Thyroid gland (tissue), 4 donors: ENCODE measurements around the gene DCXR. TPM values are rescaled to one million over a fixed set of nuclear protein-coding genes. Genes with fewer than 3 reads are reported as not detected.

Source experiments
- DNase-seq, 2 donors: peaks; one replicate each; pipeline ENCODE4 v3.0.0-alpha.2; 2019
- H3K27ac ChIP-seq, 3 donors: fragments of 200-600 bp; sonication (generic); 1 replicate in 2 of 3; 2 replicates in 1 of 3; pipeline ENCODE4 v1.5.1; 2016 to 2019; ENCODE audit warnings: mild to moderate bottlenecking in 1 of 3, moderate library complexity in 1 of 3
- H3K27me3 ChIP-seq: fragments of 200-600 bp; sonication (generic); one replicate; pipeline ENCODE4 v1.5.1; 2019
- H3K36me3 ChIP-seq, 2 donors: fragments of 200-600 bp; sonication (generic); one replicate each; pipeline ENCODE4 v1.5.1; 2016 to 2019
- H3K4me1 ChIP-seq, 2 donors: fragments of 200-600 bp; sonication (generic); one replicate each; pipeline ENCODE4 v1.5.1; 2017 to 2019
- H3K4me3 ChIP-seq, 3 donors: fragments of 200-600 bp; sonication (generic); replicated peaks in 1 of 3; 1 replicate in 2 of 3; 2 replicates in 1 of 3; pipeline ENCODE4 v1.5.1; 2016; ENCODE audit warnings: mild to moderate bottlenecking in 1 of 3
- H3K9me3 ChIP-seq: fragments of 200-600 bp; sonication (generic); one replicate; pipeline ENCODE4 v1.5.1; 2017
- POLR2A ChIP-seq, 2 donors: fragments of 450-650 bp; IDR thresholded peaks; one replicate each; pipeline ENCODE4 v1.6.1; 2017; ENCODE audit warnings: antibody characterized with exemption in 2 of 2, mild to moderate bottlenecking in 2 of 2, moderate library complexity in 1 of 2
- WGBS, 2 donors: methylation state at CpG; one replicate each; pipeline ENCODE4 v1.1.5; 2017; 5-methylcytosine and 5-hydroxymethylcytosine counted together
- intact Hi-C: fragments of 100-400 bp; cut with DNase I; formaldehyde crosslinking; loops from one replicate; pipeline ENCODE4 v1.15.1; 2023
- total RNA-seq, 4 donors: library from RNA; depleted of rRNA; stranded (reverse); fragments of >200 nt; gene quantifications; one replicate each; pipeline ENCODE4 v1.2.3, GENCODE V29; 2016
- TF ChIP-seq, protein P1 (sequence below), 6 experiments: fragments of 200-600 bp in 3 of 6; fragments of 450-650 bp in 3 of 6; sonication (generic) in 3 of 6; IDR thresholded peaks; one replicate each; pipeline ENCODE4 v1.5.1; 2016 to 2019; ENCODE audit warnings: antibody characterized with exemption in 6 of 6, mild to moderate bottlenecking in 2 of 6, inconsistent platforms in 1 of 6, moderate library complexity in 1 of 6

DCXR gene
- total RNA-seq, 4 donors from 2014 or later, result 88.6 to 161 (median 114) TPM

GRCh38 chr17:82029990-82030469 lies 7.5 kb downstream of the DCXR start:
- H3K36me3 ChIP-seq, result no peaks in the 10 kb centered on the region
- no peak for DNase-seq
- no peak overlapping the region for H3K4me3 ChIP-seq
- WGBS, 2 donors, result 33 to 51% methylated on average over 15 to 23 of the region's 31 CpGs
- no peaks in the 10 kb centered on the region for H3K9me3 ChIP-seq
- no peaks in the 10 kb centered on the region for H3K27me3 ChIP-seq
- peaks cover 28 to 36% of the 10 kb centered on the region in 2 donors for H3K4me1 ChIP-seq
- TF ChIP-seq, protein P1, sequence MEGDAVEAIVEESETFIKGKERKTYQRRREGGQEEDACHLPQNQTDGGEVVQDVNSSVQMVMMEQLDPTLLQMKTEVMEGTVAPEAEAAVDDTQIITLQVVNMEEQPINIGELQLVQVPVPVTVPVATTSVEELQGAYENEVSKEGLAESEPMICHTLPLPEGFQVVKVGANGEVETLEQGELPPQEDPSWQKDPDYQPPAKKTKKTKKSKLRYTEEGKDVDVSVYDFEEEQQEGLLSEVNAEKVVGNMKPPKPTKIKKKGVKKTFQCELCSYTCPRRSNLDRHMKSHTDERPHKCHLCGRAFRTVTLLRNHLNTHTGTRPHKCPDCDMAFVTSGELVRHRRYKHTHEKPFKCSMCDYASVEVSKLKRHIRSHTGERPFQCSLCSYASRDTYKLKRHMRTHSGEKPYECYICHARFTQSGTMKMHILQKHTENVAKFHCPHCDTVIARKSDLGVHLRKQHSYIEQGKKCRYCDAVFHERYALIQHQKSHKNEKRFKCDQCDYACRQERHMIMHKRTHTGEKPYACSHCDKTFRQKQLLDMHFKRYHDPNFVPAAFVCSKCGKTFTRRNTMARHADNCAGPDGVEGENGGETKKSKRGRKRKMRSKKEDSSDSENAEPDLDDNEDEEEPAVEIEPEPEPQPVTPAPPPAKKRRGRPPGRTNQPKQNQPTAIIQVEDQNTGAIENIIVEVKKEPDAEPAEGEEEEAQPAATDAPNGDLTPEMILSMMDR (IDR thresholded peaks at IDR 0.05), result no peak
- TF ChIP-seq POLR2A (IDR thresholded peaks at IDR 0.05), result no peak
- peak overlapping the region; percentile 40 to 65 (median 43) for H3K27ac ChIP-seq
- intact Hi-C loops, result loop anchor here (2.0 to 5.0 kb wide), 3 partner anchors 72 to 292 kb away; no protein-coding TSS in a partner anchor

DNA sequence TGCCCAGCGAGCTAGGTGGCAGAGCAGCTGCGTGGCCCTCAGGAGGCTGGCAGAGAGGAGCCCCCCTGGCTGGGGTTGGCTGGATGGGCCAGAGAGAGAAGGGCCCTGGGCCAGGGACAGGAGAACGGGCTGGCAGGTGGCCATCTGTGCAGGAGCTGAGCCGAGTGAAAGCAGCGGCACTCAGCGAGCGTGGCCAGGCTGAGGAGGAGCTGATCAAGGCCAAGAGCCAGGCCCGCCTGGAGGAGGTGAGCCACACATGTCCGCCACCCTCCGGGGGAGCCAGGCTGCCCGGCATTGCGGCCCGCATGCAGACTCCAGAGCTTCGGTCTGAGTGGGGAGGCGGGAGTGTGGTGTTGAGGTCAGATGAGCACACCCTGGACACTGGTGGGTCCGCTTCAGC lies 8.1 kb downstream of the DCXR start:
- no peak for TF ChIP-seq POLR2A (IDR thresholded peaks at IDR 0.05)
- TF ChIP-seq, protein P1 (IDR thresholded peaks at IDR 0.05), result peak in 1 of 6 experiments; percentile 2
- 34 to 61% methylated on average over 3 to 8 of the region's 16 CpGs for WGBS, 2 donors
- DNase-seq, result peak; percentile 98

DNA sequence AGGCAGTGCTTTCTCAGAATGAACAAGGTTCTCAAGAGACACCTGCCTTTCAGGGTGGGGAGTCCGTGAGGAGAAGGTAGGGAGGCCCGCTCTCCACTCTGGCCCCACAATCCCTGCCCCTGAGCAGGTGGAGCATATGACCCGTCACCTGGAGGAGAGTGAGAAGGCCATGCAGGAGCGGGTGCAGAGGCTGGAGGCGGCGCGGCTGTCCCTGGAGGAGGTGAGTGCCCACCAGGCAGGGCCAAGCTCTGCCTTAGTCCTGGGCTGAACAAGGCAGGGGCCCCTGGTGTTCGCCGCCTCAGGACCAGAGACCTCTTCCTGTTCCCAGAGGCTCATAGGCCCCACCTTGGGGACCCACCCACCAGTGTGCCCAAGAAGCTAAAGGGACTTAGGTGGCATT lies 8.5 kb downstream of the DCXR start:
- H3K4me3 ChIP-seq, result no peak overlapping the region
- WGBS, 2 donors, result 87 to 92% methylated on average over 4 to 8 of the region's 9 CpGs
- H3K4me1 ChIP-seq, result peaks cover 33 to 41% of the 10 kb centered on the region in 2 donors
- no peaks in the 10 kb centered on the region for H3K9me3 ChIP-seq
- H3K27me3 ChIP-seq, result no peaks in the 10 kb centered on the region
- no peak for TF ChIP-seq POLR2A (IDR thresholded peaks at IDR 0.05)
- TF ChIP-seq, protein P1 (IDR thresholded peaks at IDR 0.05), result no peak
- intact Hi-C loops, result loop anchor here (5.0 kb wide), 2 partner anchors 73 to 293 kb away; no protein-coding TSS in a partner anchor
- DNase-seq, result no peak
- no peaks in the 10 kb centered on the region for H3K36me3 ChIP-seq
- H3K27ac ChIP-seq, result peak overlapping the region; percentile 56 to 65 (median 62)

More for the DNA sequence above, 8.1 kb downstream of the DCXR start:
- Histone ChIP-seq H3K36me3 (no peaks in the 10 kb centered on the region), H3K4me3 (no peak overlapping the region), H3K4me1 (peaks cover 29 to 37% of the 10 kb centered on the region in 2 donors), H3K9me3 (no peaks in the 10 kb centered on the region), H3K27me3 (no peaks in the 10 kb centered on the region), H3K27ac (peak overlapping the region; percentile 56 to 65 (median 62))
- intact Hi-C loops, result loop anchor here (5.0 kb wide), 2 partner anchors 73 to 293 kb away; no protein-coding TSS in a partner anchor

- H3K27me3 ChIP-seq, result no peaks in the 10 kb centered on the region
- 94 to 95% methylated on average over 11 to 12 of the region's 13 CpGs for WGBS, 2 donors
- H3K36me3 ChIP-seq, result no peaks in the 10 kb centered on the region
- H3K9me3 ChIP-seq, result no peaks in the 10 kb centered on the region
- intact Hi-C loops, result loop anchor here (5.0 kb wide), 2 partner anchors 74 to 294 kb away; no protein-coding TSS in a partner anchor
- H3K27ac ChIP-seq, result no peak overlapping the region
- peaks cover 39 to 46% of the 10 kb centered on the region in 2 donors for H3K4me1 ChIP-seq
- TF ChIP-seq, protein P1 (IDR thresholded peaks at IDR 0.05), result no peak
- TF ChIP-seq POLR2A (IDR thresholded peaks at IDR 0.05), result no peak
- no peak for DNase-seq
- no peak overlapping the region for H3K4me3 ChIP-seq
Measured at GRCh38 chr17:82028246-82028645, 9.3 kb downstream of the DCXR start.

GRCh38 chr17:82025401-82026107 lies 11.9 kb downstream of the DCXR start:
- WGBS, 2 donors, result 97% methylated on average over 19 to 25 of the region's 25 CpGs

More at GRCh38 chr17:82025401-82026107, 11.9 kb downstream of the DCXR start:
- TF ChIP-seq POLR2A (IDR thresholded peaks at IDR 0.05), result no peak
- TF ChIP-seq, protein P1 (IDR thresholded peaks at IDR 0.05), result no peak
- Histone ChIP-seq H3K4me1 (peaks cover 41 to 46% of the 10 kb centered on the region in 2 donors), H3K9me3 (no peaks in the 10 kb centered on the region), H3K27me3 (no peaks in the 10 kb centered on the region), H3K36me3 (no peaks in the 10 kb centered on the region), H3K27ac (no peak overlapping the region), H3K4me3 (no peak overlapping the region)
- intact Hi-C loops, result loop anchor here (5.0 kb wide), 2 partner anchors 77 to 297 kb away; no protein-coding TSS in a partner anchor
- DNase-seq, result no peak
